Measurements from ENCODE around the gene MGLL.

Gene MGLL

GRCh38 chr3:127809211-127809610, 13.1 kb downstream of the MGLL start:
- no peak for DNase-seq

- no peak for DNase-seq
Measured at GRCh38 chr3:127808197-127808596, 14.1 kb downstream of the MGLL start.

GRCh38 chr3:127805026-127805753, 17.1 kb downstream of the MGLL start:
- no peak for DNase-seq

GRCh38 chr3:127804141-127804540, 18.2 kb downstream of the MGLL start:
- DNase-seq: no peak

- peak; percentile 28 for DNase-seq
Measured at GRCh38 chr3:127803619-127804018, 18.7 kb downstream of the MGLL start.

- no peak for DNase-seq
Measured at GRCh38 chr3:127802606-127803005, 19.7 kb downstream of the MGLL start.

GRCh38 chr3:127801731-127802313, 20.5 kb downstream of the MGLL start:
- no peak for DNase-seq

GRCh38 chr3:127800508-127800907, 21.8 kb downstream of the MGLL start:
- DNase-seq: no peak

- DNase-seq: no peak
Measured at GRCh38 chr3:127799476-127800222, 22.7 kb downstream of the MGLL start.

- DNase-seq: no peak
Measured at GRCh38 chr3:127798716-127799115, 23.6 kb downstream of the MGLL start.

- DNase-seq: no peak
Measured at GRCh38 chr3:127796831-127797150, 25.5 kb downstream of the MGLL start.

- DNase-seq: no peak
Measured at GRCh38 chr3:127796045-127796830, 26.1 kb downstream of the MGLL start.

GRCh38 chr3:127794972-127795371, 27.3 kb downstream of the MGLL start:
- no peak for DNase-seq

GRCh38 chr3:127794402-127794801, 27.9 kb downstream of the MGLL start:
- no peak for DNase-seq

GRCh38 chr3:127792541-127793292, 29.6 kb downstream of the MGLL start:
- no peak for DNase-seq

- peak; percentile 33 for DNase-seq
Measured at GRCh38 chr3:127791221-127791913, 30.9 kb downstream of the MGLL start.

GRCh38 chr3:127790882-127791183, 31.5 kb downstream of the MGLL start:
- no peak for DNase-seq

- DNase-seq: no peak
Measured at GRCh38 chr3:127789990-127790881, 32.1 kb downstream of the MGLL start.

GRCh38 chr3:127789051-127789450, 33.3 kb downstream of the MGLL start:
- no peak for DNase-seq

- no peak for DNase-seq
Measured at GRCh38 chr3:127788451-127788909, 33.8 kb downstream of the MGLL start.
